GM18507 (cell line): ENCODE results near the gene IQSEC1.

Source experiments
- DNase-seq: peaks from one replicate; pipeline ENCODE4 v3.0.0; 2011; ENCODE audit warnings: low read depth; ENCODE audit not compliant: insufficient read length; ENCODE audit errors: extremely low spot score
- FAIRE-seq: peaks from 2 replicates; lab custom pipeline; 2011; peaks lifted over from hg19 to GRCh38; lab: Jason Lieb, UNC

The IQSEC1 gene

GRCh38 chr3:12981306-12982275 lies 91.6 kb downstream of the IQSEC1 start:
- DNase-seq = no peak
- no peak for FAIRE-seq

DNA sequence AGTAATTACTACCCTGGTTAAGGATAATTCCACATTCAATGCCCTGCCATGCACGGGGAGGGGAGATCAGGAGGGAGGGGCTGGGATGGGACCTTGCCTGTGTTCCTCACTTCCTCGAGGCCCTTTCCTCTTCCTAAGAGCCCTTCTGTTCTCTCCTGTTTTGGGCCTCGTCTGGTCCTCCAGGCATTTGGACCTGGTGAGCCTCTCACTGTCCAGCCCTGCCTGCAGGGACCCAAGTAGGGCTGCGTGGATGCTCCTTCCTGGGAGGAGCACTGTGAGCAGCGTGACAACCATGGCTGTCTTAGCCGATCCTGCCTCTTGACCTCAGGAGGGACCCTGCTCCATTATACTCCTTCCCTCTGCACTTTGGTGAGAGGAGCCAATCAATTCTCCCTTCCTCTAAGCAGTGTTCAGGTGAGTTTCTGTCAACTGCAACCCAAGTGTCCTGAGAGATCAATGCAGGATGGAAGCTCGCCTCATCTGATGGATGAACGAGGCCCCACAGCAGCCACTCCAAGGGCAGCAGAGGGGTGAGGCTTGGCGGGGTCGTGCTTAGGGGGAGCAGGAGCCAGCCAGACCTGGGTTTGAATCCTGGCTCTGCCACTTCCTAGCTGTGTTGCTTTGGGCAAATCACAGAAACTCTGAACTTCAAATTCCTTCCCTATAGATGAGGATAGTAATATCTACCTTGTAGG lies 92.5 kb downstream of the IQSEC1 start:
- no peak for DNase-seq
- no peak for FAIRE-seq

DNA sequence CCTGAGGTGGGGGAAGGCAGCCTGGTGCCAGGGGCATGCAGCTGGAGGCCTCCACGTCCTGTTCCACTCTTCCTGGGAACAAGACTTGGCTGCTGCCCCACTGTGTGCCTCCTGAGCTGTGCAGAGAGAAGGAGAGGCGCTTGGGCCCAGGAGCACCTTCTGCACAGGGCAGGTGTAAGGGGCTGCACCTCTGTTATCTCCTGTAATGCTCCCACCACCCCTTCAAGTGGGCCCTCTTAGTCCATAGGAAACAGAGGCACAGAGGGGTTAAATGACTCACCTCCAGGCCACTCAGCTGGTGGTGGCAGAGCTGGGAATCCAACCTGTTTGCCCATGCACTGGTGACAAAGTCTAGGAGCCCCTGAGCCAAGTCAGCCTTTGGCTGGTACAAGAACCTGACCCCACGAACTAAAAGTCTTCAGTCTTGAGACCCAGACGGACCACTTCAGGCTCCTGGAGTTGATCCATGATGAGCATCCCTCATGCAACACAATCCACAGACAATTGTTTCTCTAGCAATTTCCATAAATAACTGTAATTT lies 93.2 kb downstream of the IQSEC1 start:
- no peak for FAIRE-seq
- no peak for DNase-seq

DNA sequence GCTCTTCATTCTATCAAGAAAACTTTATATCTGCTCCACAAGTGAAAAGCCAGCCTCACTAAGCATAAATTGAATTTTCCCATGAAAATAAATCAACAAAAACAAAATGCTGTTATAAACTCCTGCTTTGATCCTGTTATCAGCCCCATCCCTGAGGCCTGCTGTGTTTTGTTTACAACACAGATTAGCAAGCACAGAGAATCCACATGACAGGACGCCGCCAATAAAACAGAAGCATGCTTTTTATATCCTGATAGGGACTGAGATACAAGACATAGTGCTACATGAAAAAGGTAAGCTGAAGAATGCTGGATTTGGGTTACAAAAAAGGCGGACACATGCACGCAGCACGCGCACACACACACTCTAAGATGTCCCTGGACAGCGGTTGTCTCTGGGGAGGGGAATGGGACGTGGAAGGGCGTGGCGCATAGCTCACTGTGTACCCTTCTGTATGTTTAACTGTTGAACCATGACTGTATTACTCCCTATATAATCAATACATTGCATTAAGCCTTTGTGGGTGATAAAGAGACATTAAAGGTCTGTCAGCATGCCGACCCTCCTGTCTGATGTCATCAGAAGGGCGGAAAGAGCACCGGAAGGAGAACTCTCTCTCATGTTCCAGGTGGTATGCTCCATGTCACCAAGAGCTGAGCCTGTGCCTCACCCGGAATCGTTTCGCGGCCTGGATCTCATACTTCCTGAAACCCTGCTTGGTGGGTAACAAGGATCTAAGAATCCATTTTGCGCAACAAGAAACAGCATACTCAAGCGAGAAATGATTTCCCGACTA lies 93.9 kb downstream of the IQSEC1 start:
- no peak for FAIRE-seq
- DNase-seq = no peak

DNA sequence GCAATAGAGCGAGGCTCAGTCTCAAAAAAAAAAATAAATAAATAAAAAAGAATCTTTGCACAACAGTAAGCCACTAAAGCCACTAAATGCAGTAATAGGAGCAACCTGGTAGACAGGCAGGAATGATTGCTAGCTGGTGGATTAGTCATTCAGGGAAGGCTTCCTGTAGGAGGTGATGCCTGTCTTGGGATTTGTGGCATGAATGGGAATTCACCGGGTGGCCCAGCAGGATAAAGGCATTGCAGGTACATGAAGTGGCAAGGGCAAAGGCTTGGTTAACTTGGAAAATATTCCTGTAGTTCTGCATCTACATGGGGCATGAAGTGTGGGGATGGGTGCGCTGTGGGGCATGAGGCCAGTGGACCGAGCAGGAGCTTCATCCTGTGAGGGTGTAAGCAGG lies 94.5 kb downstream of the IQSEC1 start:
- DNase-seq (no peak), FAIRE-seq (no peak)

DNA sequence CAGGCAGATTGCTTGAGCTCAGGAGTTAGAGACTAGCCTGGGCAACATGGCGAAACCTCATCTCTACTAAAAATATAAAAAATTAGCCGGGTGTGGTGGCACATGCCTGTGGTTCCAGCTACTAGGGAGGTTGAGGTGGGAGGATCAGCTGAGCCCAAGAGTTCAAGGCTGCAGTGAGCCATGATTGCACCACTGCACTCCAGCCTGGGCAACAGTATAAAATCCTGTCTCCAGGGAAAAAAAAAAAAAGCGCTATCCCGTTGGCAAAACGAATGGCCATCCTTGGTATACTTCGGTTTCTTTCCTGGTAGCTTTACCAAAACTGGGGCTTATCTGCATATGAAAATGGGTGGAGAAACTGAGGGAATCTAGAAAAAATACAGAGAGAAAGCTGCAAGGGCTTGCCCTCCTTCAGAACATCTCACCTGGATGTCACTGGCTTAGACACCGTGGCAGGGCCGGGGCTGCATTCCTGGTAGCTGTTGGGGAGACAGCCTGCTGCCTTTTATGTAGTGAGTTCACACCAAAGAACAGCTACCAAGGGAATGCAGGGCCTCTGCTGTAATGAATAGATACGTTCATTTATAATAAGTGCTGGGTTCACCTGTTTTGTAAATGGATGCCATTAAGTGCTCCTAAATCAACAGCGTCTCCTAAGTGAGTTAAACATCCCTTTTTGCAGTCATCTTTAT lies 96.0 kb downstream of the IQSEC1 start:
- DNase-seq (no peak), FAIRE-seq (no peak)

DNA sequence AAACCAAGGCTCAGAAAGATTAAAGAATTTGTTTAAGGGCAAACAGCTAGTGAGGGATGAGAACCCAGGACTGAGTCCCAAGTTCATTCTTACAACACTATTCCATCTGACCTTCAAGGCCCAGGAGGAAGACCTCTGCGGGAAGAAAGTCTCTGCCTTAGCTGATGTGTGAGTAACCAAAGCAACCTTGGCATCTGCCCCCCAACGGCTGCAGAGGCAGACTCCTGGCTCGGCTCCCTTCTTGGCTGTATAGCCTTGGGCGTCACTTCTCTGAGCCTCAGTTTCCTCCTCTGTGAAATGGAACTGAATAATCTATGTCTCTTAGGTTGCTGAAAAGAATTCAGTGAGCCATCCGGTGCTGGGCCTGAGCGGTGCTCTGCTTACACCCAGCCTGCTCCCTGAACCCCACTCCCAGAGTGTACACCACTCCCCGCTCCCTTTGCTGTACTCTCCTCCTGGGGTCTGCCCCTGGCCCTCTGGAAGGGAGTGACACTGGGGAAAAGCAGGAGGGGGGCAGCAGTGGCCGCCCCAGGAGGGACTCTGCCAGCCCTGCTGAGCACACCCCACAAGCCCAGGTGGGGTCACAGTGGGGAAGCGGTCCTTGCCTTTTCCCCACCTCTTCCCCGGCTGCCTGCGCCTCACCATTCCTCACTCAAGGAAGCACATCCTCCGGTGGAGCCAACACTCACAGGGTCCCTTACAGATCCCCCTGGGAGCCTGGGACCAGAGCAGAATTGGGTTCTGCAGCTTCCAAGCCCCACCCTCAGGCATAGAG lies 97.3 kb downstream of the IQSEC1 start:
- no peak for DNase-seq
- FAIRE-seq = no peak

DNA sequence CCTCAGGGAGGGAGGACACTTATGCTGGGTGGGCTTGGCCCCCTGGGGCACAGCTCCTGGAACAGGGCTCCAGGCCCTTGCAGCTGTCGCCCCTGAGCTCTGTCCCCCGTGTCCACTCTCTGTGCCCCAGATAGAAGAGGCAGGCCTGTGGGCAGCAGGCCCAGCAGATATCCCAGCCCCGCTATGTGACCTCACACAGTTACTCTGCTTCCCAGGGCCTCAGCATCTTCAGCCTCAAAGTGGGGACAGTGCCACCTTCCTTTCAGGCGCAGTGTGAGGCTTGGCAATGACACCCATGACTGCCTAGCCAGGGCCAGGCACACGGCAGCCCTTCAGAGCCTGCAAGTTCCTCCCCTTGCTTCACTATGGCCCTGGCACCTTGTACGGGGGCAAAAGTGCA lies 98.4 kb downstream of the IQSEC1 start:
- DNase-seq (no peak), FAIRE-seq (no peak)

DNA sequence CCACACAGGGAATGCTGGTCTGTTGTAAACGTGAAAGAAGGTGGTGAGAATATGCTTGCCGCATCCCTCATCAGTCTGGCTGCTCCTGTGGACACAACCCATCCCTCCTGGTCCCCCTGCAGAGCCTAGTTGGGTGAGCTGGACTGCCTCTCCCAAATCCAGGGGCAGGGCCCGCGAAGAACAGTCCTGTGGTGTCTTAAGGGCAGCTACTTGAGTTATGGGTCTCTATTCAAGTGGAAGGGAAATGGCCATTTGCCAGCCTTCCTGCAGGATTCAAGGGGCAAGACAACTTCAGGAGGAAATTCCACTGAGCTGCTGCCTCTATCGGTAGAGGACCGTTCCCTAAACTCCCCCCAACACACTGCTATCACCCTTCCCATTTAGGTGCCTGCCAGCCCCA lies 98.9 kb downstream of the IQSEC1 start:
- DNase-seq (no peak), FAIRE-seq (no peak)

GRCh38 chr3:12973827-12974226 lies 99.4 kb downstream of the IQSEC1 start:
- FAIRE-seq (peak; percentile 64), DNase-seq (no peak)

- no peak for FAIRE-seq
- DNase-seq = no peak
These were observed 100.2 kb downstream of the IQSEC1 start for GRCh38 chr3:12972781-12973702.

- DNase-seq = no peak
- FAIRE-seq = no peak
These were observed 101.2 kb downstream of the IQSEC1 start for GRCh38 chr3:12972043-12972442.

DNA sequence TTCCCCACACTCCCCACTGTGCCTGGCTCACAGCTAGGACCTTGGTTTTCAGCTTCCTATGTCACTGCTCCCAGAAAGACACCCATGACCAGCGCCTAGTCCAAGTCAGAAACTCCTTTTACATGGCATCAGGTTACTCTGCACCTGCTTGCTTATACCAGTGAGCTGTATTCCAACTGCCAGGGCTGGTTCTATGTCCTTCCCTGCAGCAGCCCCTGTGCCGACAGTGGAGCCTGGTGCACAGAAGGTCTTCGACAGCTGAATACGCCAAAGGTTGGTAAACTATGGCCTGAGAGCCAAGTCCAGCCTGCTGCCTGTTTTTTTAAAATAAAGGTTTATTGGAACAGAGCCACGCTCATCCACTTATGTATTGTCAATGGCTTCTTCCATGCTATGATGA lies 102.5 kb downstream of the IQSEC1 start:
- FAIRE-seq (no peak), DNase-seq (no peak)

DNA sequence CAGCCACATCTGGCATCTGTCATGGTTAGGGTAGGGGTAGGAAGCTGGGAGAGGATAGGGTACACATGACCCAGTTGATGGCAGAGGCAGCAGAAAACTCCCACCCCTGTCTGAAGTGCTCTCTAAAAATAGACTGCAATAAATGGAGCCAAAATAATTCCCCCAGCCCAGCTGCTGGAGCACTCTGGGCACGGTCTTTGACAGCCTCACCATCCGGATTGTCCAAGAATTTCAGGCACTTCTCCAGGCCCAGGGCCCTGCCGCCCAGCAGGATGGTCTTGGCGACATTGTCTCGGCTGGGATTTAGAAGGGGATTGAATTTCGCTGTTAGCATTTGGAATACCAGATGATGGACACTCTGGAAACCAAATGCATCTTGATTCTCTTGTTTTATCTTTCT lies 103.7 kb downstream of the IQSEC1 start:
- DNase-seq (no peak), FAIRE-seq (no peak)

- no peak for DNase-seq
- FAIRE-seq = no peak
These were observed 104.7 kb downstream of the IQSEC1 start for GRCh38 chr3:12968541-12968940.

DNA sequence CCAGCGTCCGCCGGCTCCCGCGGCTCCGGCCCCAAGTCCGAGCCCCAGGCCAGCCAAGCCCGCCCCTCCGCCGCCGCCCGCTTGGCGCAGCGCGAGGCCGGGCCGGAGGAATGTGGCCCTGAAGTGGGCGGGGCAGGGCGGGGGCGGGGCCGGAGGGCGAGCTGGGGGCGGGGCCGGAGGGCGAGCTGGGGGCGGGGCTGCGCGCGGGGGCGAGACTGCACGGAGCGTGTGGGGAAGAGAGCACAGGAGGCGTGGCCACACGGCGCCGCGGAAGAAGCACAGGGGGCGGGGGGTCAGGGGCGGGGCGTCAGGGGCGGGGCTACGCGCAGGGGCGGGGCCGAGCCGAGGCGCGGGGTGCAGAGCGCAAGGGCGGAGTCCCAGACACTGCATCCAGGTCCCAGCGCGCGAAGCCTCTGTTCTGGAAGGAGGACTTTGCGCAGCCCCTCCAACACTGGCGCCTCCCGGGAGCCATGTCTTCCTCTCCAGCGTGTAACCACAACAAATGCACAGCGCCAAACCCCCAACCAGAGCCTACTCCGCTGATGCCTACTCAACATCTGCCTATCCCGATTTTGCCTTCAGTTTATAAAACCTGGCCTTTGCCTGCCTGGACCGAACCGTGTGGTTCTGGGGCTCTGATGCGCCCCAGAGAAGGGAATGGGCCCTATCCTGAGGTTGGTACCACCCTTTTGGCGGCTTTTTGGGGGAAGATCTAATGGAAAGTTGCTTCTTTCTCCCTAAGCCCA lies 105.5 kb downstream of the IQSEC1 start:
- DNase-seq (peak; percentile 100), FAIRE-seq (peak; percentile 48)
